HepG2 (cell line): ENCODE data around the gene RAD9A. TPM values are rescaled to one million over a fixed set of nuclear protein-coding genes. Genes with fewer than 3 reads are reported as not detected.
A peak's percentile ranks its signal among the peaks of the same experiment; 100 is the strongest.

Experiments used
- FOXP1 ChIP-seq, 2 experiments: fragments of 450-650 bp in 1 of 2; IDR thresholded peaks; 2 replicates each; pipeline ENCODE4 v1.6.1; 2017 to 2018; ENCODE audit warnings: antibody characterized with exemption in 1 of 2
- KAT8 ChIP-seq: IDR thresholded peaks from 2 replicates; pipeline ENCODE4 v1.6.1; 2016; ENCODE audit warnings: missing genetic modification reagents, missing compliant biosample characterization
- KLF16 ChIP-seq, 2 experiments: sonication (generic) in 1 of 2; formaldehyde crosslinking in 1 of 2; IDR thresholded peaks; 2 replicates each; pipeline versions ENCODE4 v1.6.1 to v1.8.0; 2016 to 2023; ENCODE audit warnings: missing genetic modification reagents in 2 of 2, missing compliant biosample characterization in 1 of 2
- MIXL1 ChIP-seq: IDR thresholded peaks from 2 replicates; pipeline ENCODE4 v1.6.1; 2016
- NR2F2 ChIP-seq: IDR thresholded peaks from 2 replicates; pipeline ENCODE4 v1.6.1; 2012; ENCODE audit warnings: low read depth, inconsistent platforms, borderline replicate concordance
- POLR2A ChIP-seq, 2 experiments: IDR thresholded peaks; 2 replicates each; pipeline ENCODE4 v1.6.1; 2011; ENCODE audit warnings: low read depth in 2 of 2, low read length in 2 of 2, mild to moderate bottlenecking in 1 of 2, moderate library complexity in 1 of 2; ENCODE audit not compliant: insufficient read depth in 1 of 2
- SNAPC4 ChIP-seq: sonication (generic); formaldehyde crosslinking; IDR thresholded peaks from 2 replicates; pipeline ENCODE4 v1.4.0; 2020; ENCODE audit warnings: mild to moderate bottlenecking, missing genetic modification reagents
- TBX2 ChIP-seq: sonication (generic); formaldehyde crosslinking; IDR thresholded peaks from 2 replicates; pipeline ENCODE4 v1.5.0; 2020; ENCODE audit warnings: missing genetic modification reagents, mild to moderate bottlenecking, borderline replicate concordance
- UBTF ChIP-seq: sonication (generic); formaldehyde crosslinking; IDR thresholded peaks from 2 replicates; pipeline ENCODE4 v1.4.0; 2020; ENCODE audit warnings: mild to moderate bottlenecking, missing genetic modification reagents
- WIZ ChIP-seq: sonication (generic); formaldehyde crosslinking; IDR thresholded peaks from 2 replicates; pipeline ENCODE4 v1.5.1; 2020; ENCODE audit warnings: mild to moderate bottlenecking, missing genetic modification reagents
- ZBTB7B ChIP-seq: sonication (generic); formaldehyde crosslinking; IDR thresholded peaks from 2 replicates; pipeline ENCODE4 v1.4.0; 2020; ENCODE audit warnings: missing genetic modification reagents
- ZNF263 ChIP-seq: sonication (generic); formaldehyde crosslinking; IDR thresholded peaks from 2 replicates; pipeline ENCODE4 v1.4.0; 2020; ENCODE audit warnings: missing genetic modification reagents
- ZNF605 ChIP-seq: sonication (generic); formaldehyde crosslinking; IDR thresholded peaks from 2 replicates; pipeline ENCODE4 v1.8.0; 2022; ENCODE audit warnings: mild to moderate bottlenecking, missing genetic modification reagents
- polyA plus RNA-seq, 8 experiments: library from polyadenylated mRNA; depleted of rRNA in 3 of 8; stranded (reverse) in 7 of 8; unstranded in 1 of 8; fragments of >200 nt; fragmentation: Illumina TruSeq in 4 of 8; extraction: Trizol in 4 of 8; gene quantifications; 2 replicates each; pipeline versions ENCODE4 v1.2.1 to v1.2.3, GENCODE V29; 2011 to 2016; ENCODE audit warnings: low read depth in 4 of 8, missing spikeins in 1 of 8, mixed read lengths in 1 of 8; ENCODE audit not compliant: insufficient read depth in 1 of 8
- total RNA-seq, 5 experiments: library from RNA; depleted of rRNA; stranded (reverse); fragments of >200 nt; fragmentation: Illumina TruSeq; extraction: Trizol; gene quantifications; 2 replicates each; pipeline ENCODE4 v1.2.3, GENCODE V29; 2016; ENCODE audit warnings: low read depth in 1 of 5
- TF ChIP-seq, protein P1 (sequence below): sonication (generic); formaldehyde crosslinking; IDR thresholded peaks from 2 replicates; pipeline ENCODE4 v1.9.0; 2021; ENCODE audit warnings: missing genetic modification reagents, borderline replicate concordance

RAD9A gene
- total and polyA plus RNA-seq, 2 of the 13 experiments (the other 11 are each of a cell fraction or from before 2014, with no cell fraction given): 10.1 to 15.7 TPM

DNA sequence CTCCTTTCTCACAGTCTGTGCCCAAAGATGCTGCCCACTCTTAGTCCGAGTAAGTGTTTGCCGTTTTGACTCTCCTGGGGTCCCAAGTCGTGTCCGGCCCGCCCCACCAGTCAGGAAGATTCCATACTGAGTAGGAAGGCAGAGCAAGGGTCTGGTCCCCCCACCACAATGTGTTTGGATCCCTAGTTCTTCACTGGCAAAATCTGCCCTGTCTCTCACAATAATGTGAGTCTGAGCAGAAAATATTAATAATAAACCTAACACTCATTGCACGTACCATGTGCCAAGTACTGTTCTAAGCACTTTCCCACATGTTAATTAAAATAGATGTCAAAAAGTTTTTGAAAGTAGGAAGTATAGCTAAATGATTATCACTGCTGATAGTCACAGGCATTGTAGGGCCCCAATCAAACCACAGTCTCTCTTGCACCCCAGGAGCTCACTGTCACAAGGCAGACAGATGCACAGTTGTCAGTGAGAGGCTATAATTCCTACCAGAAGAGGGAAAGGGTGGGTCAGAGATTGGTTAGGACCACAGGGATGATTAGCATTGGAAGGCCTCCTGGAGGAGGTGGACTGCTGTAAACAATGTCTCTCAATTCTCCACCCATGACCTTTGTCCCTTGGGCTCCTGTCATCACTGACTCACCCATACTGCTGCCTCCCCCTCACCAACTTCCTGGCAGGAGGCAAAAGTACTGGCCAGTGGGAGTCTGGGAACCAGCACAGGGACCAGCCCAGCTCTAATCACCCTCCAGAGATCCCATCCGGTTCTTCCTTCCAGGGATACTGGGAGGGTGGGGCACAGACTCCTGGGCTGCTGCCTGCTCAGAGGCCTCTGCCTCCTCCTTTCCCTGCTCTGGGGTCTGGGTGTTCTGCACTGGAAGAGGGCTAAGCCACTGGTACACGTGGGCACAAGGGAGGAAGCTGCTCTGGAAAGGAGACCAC, 37.4 kb upstream of the RAD9A start (continued):
- TF ChIP-seq, protein P1, sequence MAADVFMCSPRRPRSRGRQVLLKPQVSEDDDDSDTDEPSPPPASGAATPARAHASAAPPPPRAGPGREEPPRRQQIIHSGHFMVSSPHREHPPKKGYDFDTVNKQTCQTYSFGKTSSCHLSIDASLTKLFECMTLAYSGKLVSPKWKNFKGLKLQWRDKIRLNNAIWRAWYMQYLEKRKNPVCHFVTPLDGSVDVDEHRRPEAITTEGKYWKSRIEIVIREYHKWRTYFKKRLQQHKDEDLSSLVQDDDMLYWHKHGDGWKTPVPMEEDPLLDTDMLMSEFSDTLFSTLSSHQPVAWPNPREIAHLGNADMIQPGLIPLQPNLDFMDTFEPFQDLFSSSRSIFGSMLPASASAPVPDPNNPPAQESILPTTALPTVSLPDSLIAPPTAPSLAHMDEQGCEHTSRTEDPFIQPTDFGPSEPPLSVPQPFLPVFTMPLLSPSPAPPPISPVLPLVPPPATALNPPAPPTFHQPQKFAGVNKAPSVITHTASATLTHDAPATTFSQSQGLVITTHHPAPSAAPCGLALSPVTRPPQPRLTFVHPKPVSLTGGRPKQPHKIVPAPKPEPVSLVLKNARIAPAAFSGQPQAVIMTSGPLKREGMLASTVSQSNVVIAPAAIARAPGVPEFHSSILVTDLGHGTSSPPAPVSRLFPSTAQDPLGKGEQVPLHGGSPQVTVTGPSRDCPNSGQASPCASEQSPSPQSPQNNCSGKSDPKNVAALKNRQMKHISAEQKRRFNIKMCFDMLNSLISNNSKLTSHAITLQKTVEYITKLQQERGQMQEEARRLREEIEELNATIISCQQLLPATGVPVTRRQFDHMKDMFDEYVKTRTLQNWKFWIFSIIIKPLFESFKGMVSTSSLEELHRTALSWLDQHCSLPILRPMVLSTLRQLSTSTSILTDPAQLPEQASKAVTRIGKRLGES (CRISPR knock-in tag): no peak
- TF ChIP-seq FOXP1 (IDR thresholded peaks at IDR 0.05) (peak; percentile 63; the same call in 1 of the 2 replicates), FOXP1 (CRISPR knock-in tag; IDR thresholded peaks at IDR 0.05) (peak; percentile 79), WIZ (CRISPR knock-in tag) (0 out of 2 replicates have a peak, but pooled peaks have one; percentile 52), UBTF (peak; percentile 38), ZNF605 (CRISPR knock-in tag) (peak; percentile 60), MIXL1 (CRISPR knock-in tag) (0 out of 2 replicates have a peak, but pooled peaks have one; percentile 14), POLR2A (IDR thresholded peaks at IDR 0.05; ENCODE audit: insufficient read depth in 1 of 2, low read depth in 2 of 2, low read length in 2 of 2) (peak; percentile 53 to 71), TBX2 (CRISPR knock-in tag) (peak; percentile 86), ZBTB7B (CRISPR knock-in tag) (0 out of 2 replicates have a peak, but pooled peaks have one; percentile 35), KAT8 (CRISPR knock-in tag) (peak; percentile 92), KLF16 (CRISPR knock-in tag; IDR thresholded peaks at IDR 0.05) (peak in 1 of 2 experiments; percentile 87; a peak in 2 of 4 replicates), NR2F2 (no peak), ZNF263 (peak; percentile 55; the same call in 1 of the 2 replicates), SNAPC4 (CRISPR knock-in tag) (peak; percentile 21; the same call in 1 of the 2 replicates)
